GM19468 (cell line): ENCODE results near the gene KCNK15.

Experiments
- ATAC-seq: cut with Tn5 transposase; IDR thresholded peaks from one replicate; pipeline ENCODE4 v1.9.1; 2021; ENCODE audit warnings: mild to moderate bottlenecking, moderate library complexity, moderate number of reproducible peaks; ENCODE audit not compliant: unreplicated experiment; ENCODE audit errors: extremely low read depth

KCNK15 gene

DNA sequence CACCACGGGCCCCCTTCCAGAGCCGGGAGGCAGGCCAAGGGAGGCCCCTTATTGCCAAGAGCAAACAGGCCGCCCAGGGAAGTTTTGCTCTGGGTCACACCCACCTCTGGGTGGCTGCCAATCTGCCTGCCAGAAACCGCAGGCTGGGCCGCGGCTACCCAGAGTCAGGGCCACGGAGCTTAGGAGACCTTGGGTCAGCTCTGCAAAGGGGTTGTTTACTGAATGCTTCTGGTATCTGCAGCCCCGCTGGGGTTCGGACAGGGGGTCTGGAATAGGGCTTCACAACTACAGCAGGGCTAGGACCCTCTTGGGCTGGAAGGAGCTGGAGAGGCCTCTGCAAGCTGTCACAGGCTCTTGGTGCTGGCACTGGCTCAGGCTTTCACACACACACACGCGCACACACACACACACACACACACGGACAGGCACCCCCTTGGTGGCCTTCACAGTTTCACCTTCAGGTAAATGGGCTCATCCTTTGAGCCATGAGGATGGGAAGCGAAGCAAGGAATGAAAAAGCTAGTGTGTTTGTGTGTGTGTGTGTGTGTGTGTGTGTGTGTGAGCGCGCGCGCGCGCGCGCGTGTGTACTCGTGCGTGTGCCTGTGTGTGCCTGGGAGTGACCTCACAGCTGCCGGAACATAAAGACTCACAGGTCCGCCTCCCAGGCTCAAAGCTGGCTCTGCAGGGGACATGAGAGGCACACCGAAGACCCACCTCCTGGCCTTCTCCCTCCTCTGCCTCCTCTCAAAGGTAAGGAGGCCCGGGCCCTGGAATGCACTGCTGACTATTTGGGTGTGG lies 30.8 kb upstream of the KCNK15 start, which contains the start of gene CCN5:
Gene CCN5 (plus strand): TSS at position 669 of the 798 bp plus-strand sequence. CDS start 22 bp downstream, at position 691.
- no peak for ATAC-seq

DNA sequence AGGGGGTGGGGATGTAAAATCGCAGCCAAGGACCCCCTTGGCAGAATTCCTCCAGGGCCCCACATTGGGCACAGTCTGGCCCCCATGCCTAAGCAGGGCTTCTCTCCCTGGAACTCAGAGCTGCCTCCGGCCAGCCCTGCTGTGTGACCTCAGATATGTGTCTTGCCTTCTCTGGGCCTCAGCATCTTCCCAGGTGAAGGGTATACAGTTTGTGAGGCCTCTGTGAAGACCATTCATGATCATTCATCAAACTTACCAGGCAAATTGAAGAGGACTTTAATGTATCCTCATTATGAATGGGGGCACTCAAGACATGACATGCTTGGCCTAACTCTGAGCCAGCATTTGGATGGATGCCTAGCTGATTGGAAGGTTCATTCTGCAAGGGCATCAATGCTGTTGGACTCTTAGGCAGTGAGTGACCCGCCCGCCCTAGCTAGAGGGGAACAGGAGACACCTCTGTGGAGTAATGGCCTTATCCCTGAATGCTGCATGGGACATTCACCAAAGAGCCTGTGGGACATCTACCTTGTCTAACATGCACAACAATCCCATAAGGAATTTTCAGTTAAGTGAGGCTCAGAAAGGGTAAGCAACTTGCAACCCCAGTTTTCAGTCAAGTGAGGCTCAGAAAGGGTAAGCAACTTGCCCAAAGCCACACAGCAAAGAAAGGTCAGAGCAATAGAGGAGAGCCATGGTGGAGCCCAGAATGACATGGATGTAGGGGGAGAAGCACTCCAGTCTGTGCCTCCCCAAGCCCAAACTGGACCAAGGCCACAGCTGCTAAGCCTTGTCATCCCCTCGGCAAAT lies 30.0 kb upstream of the KCNK15 start:
- no peak for ATAC-seq

DNA sequence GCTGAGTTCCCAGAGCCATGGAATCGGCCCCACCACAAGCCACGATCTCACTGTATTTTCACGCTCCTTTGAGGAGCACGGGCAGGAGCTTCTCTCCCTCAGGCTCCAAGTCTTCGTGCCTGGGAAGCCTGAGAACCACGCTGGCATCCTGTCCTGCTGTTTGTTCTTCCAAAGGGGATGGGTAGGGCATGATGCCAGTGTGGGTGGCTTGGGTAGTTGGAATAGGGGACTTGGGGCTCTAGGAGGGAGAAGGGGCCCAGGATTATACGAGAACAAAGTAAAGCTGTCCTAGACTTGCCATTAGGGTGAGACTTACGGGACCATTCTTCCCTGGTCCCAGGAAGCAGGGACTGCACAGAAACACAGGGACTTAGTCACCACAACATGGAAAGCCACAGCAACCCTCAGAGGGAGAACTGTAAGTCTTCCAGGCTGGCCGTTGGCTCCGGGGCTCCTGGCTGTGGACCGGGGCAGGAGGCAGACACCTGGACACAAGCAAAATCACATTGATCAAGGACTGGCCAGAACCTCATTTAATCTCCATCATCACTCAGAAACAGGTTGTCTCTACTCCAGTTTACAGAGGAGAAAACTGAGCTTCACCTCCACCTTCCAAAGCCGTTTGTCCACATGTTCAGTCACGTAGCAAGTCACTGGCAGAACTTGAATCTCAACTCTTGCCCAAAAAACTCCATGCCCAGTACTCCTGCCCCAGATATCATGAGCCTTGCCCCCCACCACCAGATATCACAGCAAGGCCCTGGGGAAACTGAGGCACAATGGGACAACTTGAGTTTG lies 29.2 kb upstream of the KCNK15 start:
- no peak for ATAC-seq

DNA sequence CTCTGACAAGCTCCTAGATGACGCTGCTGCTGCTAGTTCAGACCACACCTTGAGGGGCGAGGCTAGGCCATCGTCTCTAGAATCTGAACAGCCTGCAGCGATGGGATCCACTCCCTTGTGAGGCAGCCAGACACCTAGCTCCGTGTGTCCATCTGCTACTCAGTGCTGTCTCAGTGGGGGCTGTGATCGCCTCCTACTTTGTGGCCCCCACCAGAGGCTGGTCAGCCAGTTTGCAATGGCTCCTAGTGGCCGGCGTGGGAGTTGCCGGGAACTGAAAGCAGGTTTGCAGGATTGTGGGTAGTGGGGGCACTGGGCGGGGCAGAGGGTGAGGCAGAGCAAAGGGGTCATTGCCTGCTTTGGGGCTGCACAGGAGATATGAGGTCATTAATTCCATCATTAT lies 27.7 kb upstream of the KCNK15 start:
- ATAC-seq = no peak

DNA sequence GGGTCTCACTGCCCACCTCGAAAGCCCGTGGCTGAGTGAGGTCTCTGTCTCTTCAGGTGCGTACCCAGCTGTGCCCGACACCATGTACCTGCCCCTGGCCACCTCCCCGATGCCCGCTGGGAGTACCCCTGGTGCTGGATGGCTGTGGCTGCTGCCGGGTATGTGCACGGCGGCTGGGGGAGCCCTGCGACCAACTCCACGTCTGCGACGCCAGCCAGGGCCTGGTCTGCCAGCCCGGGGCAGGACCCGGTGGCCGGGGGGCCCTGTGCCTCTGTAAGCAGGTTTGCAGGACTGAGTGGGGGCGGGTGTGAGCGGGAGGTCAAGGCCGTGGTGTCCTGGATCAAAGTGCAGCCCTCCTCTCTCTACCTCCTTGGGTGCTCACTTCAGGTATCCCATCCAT lies 25.8 kb upstream of the KCNK15 start:
- no peak for ATAC-seq

DNA sequence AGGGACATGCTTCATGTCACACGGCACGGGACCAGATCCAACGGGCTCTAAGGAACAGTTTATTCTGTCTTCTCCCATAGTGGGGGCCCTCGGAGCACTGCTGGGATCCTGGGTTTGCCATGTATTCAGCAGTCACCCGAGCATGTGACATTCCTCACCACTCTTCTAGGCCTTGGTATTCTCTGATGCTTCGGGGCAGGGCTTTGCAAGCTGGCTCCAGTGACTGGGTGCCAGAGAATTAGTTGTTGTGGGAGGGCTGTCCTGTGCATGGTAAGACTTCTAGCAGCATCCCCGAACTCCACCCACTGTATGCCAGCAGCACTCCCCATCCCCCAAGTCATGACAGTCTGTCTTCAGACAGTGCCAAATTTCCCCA lies 25.1 kb upstream of the KCNK15 start:
- no peak for ATAC-seq

DNA sequence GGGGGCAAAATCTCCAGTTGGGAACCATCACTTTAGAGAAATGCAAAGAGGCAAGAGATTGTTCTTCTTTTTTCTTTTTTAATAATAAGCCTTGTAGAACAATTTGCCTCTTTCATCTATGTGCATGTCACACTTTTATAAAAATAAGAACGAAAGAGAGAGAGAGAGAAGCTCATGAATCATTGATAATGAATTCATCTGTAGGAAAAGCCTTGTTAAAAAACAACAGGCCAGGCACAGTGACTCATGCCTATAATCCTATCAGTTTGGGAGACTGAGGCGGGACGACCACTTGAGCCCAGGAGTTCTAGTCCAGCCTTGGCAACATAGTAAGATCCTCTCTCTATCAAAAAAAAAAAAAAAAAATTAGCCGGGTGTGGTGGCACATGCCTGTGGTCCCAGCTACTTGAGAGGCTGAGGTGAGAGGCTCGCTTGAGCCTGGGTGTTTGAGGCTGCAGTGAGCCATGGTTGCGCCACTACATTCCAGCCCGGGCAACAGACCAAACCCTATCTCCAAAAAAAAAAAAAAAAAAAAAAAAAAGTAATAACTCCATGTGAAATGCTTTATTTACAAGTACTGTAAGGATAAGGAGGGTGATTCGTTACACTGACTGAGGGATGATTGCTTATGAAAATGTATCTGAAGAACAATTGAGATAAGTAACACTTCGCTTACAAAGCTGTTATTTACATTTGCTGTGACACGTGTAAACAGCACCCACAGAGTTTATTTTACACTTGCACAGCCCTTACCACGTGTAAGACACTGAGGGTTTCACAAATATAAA lies 24.5 kb upstream of the KCNK15 start:
- ATAC-seq = no peak

DNA sequence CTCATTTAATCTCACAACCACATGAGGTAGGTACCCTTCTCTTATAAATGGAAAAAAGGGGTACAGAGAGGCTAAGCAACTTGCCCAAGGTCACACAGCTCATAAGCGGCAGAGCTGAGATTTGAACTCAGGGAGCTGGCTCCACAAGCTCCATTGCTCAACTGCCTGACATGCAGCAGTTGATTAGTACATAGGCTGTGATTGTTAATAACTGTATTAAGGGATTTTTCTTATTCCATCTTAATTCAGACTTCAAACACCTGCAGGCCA lies 23.9 kb upstream of the KCNK15 start:
- ATAC-seq = no peak

DNA sequence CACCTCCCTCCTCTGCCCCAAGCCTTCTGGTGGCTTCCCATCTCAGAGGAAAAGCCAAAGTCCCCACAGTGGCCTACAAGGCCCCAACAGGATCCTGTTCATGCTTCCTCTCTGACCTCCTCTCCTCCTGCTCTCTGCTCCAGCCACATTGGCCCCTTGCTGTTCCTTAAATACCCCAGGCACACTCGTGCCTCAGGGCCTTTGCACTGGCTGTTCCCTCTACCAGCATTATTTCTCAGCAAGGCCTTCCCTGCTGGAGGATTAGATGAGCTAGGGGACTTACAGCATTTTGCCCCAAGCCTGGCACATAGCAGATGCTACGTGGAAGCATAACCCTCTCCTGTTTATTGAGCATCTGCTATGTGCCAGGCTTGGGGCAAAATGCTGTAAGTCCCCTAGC lies 22.7 kb upstream of the KCNK15 start:
- ATAC-seq = no peak

DNA sequence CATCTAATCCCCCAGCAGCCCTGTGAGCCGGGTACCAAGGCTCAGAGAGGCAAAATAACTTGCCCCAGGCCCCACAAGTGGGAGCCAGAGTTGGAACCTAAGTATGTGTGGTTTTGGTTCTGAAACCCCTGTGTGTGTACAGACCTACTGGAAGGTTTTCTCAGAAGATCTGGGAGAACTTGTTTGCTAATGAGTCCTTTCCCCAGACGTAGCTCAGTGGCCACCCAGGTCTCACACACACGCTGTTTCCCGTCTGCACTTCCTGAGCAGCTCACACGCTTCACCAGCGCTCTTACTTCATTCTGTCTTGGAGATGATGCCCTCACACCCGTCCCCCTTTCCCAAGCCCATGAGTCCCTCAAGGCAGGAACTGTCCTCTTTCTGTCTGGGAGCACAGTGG lies 22.3 kb upstream of the KCNK15 start:
- ATAC-seq = no peak

DNA sequence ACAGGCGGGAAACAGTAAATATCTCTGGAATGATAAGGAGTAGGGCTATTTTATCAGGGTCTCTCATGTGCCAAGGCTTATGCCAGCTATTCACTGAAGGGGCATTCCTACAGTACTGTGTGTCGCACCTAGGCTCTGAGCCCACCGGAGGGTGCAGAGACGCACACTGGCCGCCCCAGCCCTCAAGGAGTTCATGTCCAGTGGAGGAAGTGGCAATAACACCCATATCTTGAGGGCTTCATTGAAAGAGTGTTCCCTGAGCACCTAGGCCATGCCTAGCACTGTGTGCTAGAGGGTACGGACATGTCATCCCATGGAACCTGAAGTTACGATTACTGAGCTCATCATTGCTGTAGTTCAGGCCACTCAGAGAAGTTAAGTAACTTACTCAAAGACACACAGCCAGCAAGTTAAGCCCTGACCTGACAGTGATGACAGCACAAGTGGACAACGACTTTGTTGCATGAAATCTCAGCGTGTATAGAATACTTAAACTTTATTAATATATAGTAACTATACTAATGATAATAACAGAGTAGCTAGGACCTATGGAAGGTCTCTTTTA lies 21.8 kb upstream of the KCNK15 start:
- ATAC-seq = no peak

DNA sequence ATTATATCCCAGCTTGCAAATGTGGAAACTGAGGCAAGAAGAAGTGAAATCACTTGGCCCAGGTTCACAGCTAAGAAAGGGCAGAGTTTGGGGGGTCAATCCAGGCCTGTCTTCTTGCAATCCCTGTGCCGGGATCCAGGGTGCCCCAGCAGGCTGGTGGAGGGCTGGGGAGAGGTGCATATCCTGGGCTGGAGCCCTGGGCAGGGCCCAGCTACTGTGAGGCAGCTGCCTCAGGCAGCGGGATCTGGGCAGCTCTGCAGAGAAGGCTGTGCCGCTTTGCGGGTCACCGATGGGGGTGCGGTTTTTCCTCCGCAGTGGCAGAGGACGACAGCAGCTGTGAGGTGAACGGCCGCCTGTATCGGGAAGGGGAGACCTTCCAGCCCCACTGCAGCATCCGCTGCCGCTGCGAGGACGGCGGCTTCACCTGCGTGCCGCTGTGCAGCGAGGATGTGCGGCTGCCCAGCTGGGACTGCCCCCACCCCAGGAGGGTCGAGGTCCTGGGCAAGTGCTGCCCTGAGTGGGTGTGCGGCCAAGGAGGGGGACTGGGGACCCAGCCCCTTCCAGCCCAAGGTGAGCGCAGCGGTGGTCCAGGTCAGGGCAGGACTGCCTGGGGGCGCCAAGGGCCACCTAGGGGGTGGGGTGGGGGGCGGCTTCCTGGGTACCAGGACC lies 21.1 kb upstream of the KCNK15 start:
- ATAC-seq = no peak

DNA sequence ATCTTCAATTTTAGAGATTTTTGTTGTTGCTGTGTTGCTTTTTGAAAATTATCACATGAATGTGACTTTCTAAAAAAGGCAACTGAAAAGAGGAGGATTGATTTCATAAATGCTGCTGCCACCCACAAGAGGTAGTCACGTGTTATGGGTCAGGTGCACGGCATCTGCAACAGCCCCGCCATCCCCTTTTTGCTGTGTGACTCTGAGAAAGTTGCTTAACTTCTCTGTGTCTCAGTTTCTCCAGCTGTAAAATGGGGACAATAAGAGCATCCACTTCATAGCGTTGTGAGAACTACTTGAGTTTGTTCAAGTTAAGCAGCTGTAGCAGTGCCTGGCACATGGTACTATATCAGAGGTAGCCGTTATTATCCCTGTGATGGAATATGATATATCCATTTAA lies 19.8 kb upstream of the KCNK15 start:
- ATAC-seq = no peak

DNA sequence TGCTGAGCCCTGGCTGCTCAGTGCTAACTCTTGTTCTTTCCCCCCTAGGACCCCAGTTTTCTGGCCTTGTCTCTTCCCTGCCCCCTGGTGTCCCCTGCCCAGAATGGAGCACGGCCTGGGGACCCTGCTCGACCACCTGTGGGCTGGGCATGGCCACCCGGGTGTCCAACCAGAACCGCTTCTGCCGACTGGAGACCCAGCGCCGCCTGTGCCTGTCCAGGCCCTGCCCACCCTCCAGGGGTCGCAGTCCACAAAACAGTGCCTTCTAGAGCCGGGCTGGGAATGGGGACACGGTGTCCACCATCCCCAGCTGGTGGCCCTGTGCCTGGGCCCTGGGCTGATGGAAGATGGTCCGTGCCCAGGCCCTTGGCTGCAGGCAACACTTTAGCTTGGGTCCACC lies 18.6 kb upstream of the KCNK15 start:
- no peak for ATAC-seq

DNA sequence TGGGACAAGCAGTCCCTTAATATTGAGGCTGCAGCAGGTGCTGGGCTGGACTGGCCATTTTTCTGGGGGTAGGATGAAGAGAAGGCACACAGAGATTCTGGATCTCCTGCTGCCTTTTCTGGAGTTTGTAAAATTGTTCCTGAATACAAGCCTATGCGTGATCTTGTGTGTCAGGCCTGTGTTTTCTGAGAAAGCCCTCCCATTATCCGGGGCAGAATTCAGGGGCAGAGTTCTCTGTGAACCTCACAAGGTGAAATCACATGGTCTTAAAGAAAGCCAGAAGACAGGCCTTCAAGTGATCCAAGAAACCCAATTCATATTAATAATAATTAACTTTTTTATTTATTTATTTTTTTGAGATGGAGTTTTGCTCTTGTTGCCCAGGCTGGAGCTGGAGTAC lies 18.0 kb upstream of the KCNK15 start:
- no peak for ATAC-seq

DNA sequence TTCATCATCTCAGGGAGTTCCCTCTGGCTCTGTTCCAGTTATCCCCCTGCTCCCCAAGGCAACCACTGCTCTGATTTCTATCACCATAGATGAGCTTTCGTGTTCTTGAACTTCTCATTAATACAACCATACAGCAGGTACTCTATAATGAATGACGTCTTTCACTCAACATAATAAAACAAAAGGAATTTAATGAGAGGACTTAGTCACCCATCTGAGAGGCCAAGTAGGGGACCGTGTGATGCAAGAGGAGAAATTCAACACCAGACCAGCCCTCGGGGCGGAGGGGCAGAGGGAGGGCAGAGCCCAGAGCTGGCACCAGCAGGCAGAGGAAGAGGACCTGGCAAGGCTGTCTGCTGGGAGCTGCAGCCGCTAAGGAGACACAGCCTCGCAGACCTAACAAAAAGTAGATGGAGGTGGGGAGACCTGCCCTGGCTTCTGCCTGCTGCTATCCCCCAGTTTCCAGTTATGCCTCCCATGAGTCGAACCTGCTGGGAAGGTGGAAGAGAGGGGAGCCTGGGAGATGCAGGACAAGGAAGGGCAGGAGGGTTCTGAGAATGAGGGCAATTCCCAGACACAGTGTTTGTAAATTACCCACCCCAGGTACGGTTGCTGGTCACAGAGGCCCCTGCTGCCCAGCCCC lies 16.7 kb upstream of the KCNK15 start:
- no peak for ATAC-seq

DNA sequence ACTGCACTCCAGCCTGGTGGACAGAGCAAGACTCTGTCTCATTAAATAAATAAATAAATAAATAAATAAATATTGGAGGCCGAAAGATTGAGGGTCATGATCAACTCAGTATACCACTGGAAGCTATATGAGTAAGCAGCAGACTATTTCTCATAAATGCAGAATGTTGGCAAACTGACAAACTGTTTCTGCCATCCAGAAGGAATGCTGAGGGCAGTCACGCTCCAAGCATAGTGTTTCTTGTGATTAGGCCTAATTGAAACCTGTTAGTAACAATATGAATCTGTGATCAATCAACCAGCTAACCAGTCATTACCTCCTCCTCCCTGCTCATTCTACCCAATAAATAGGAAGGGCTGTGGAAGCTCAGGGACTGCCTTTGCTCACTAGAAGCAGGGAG lies 15.2 kb upstream of the KCNK15 start:
- ATAC-seq = no peak

DNA sequence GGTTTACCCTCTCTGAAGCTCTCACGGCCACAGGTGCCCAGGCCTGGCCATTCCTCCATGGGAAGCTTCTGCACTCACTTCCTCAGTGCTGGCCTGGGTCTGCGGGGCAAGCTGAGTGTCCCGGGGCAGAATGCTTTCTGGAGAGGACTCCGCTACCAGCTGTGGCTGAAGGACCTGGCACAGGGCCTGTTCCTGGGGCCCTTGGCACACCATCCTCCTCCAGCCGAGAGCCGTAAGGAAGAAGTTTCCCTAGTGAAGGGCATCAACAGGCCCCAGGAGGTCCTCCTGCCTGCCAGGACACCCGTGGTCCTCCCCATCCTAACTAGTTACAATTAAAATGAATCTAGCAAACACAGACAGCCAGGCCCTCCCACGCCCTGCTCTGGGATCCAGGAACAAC lies 14.0 kb upstream of the KCNK15 start:
- ATAC-seq = no peak

DNA sequence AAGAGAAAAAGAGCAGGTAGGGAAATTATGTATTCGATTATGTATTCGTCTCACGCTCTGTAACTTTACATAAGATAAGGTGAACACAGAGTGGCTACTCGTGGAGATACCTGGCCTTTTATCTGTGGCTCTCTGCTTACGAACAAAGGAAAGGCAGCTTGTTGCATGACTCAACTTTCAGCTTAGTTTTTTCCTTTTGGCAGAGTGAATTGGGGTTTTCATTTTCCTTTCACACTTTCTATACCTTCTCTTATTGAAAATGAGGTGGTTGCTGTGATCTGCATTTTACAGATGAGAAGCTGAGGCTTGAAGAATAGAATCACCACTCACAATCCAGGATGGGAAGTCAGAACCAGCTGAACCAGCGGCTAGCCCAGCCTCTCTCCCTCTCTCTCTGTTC lies 13.3 kb upstream of the KCNK15 start:
- no peak for ATAC-seq
